BJ (cell line): ENCODE data around the gene RAB11FIP4. TPM values are rescaled to one million over a fixed set of nuclear protein-coding genes. Genes with fewer than 3 reads are reported as not detected.

Experiments
- CTCF ChIA-PET: fragments of 350-600 bp; formaldehyde crosslinking; extraction: SDS; loops from one replicate; lab custom pipeline; 2021; ENCODE audit warnings: antibody characterized with exemption, inconsistent platforms; lab: Yijun Ruan, JAX
- POLR2A ChIA-PET: fragments of 300-600 bp; sonication (Branson Sonifier 250); formaldehyde crosslinking; extraction: SDS; loops from one replicate; lab custom pipeline; 2021; ENCODE audit warnings: antibody characterized with exemption; lab: Charles Lee
- DNase-seq: peaks from one replicate; pipeline ENCODE4 v3.0.0-alpha.2; 2011; ENCODE audit warnings: low read depth
- H3K27me3 ChIP-seq: 2 replicates; pipeline ENCODE4 v1.6.0; 2011; ENCODE audit warnings: low read length; ENCODE audit not compliant: control insufficient read depth, insufficient read depth
- H3K36me3 ChIP-seq: 2 replicates; pipeline ENCODE4 v1.5.1; 2011; ENCODE audit warnings: low read length; ENCODE audit not compliant: control insufficient read depth, insufficient read depth
- H3K4me3 ChIP-seq: 2 replicates; pipeline ENCODE4 v1.5.1; 2011; ENCODE audit warnings: low read depth, mild to moderate bottlenecking, control low read depth, low read length
- polyA plus RNA-seq: library from polyadenylated mRNA; depleted of rRNA; stranded (reverse); fragments of >200 nt; gene quantifications from 2 replicates; pipeline ENCODE4 v1.2.3, GENCODE V29; 2011
- TF ChIP-seq, protein P1 (sequence below): IDR thresholded peaks from 2 replicates; pipeline ENCODE4 v1.5.1; 2011; ENCODE audit warnings: low read depth, mild to moderate bottlenecking, control low read depth, inconsistent platforms, low read length, moderate library complexity; ENCODE audit not compliant: insufficient read depth

RAB11FIP4 gene
- polyA plus RNA-seq, 1 experiment = 0.15 TPM

DNA sequence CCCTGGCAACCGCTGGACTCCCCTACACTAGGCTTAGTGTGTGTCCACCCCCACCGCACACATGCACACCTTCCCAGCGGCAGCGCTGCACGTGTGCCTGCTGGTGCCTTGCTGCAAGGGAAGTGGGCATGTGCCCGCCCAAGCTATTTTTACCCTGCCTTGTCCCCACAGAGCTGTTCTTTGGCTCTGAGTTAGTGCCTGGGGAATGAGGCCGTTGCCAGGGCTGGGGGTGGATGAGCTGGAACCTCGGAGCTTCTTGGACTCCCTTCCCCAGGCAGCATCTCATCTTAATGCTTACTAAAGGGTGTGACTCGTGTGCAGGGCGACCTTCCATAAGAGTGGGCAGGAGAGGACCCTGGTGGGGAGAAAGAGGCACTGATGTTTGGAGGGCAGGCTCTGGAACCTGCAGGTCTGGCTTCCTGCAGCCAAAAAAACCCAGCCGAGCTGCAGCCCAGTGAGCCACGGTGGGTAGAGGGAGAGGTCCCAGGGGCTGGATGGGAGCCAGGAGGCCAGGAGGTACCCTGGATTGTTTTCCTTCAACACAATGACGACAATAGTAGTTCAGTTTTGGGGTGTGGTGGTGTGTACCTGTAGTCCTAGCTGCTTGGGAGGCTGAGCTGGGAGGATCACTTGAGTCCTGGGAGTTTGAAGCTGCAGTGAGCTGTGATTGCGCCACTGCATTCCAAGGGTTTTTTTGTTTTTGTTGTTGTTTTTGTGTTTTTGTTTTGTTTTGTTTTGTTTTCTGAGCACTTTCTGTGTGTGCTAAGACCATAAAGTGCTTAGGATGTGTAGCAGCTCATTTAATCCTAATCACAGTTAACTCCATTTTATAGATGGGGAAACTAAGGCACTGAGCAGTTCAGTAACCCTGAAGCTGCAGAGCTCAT, 119.1 kb downstream of the RAB11FIP4 start:
- DNase-seq = no peak
- Histone ChIP-seq H3K36me3 (no peaks in the 10 kb centered on the region), H3K27me3 (peaks cover 7% of the 10 kb centered on the region), H3K4me3 (no peak overlapping the region)
- POLR2A ChIA-PET = no interaction called here
- CTCF ChIA-PET = interaction anchor here (0.9 to 2.5 kb wide), 4 partner anchors 12 to 74 kb away, joined by 3 to 8 read pairs (median 6); no protein-coding TSS in a partner anchor
- TF ChIP-seq, protein P1, sequence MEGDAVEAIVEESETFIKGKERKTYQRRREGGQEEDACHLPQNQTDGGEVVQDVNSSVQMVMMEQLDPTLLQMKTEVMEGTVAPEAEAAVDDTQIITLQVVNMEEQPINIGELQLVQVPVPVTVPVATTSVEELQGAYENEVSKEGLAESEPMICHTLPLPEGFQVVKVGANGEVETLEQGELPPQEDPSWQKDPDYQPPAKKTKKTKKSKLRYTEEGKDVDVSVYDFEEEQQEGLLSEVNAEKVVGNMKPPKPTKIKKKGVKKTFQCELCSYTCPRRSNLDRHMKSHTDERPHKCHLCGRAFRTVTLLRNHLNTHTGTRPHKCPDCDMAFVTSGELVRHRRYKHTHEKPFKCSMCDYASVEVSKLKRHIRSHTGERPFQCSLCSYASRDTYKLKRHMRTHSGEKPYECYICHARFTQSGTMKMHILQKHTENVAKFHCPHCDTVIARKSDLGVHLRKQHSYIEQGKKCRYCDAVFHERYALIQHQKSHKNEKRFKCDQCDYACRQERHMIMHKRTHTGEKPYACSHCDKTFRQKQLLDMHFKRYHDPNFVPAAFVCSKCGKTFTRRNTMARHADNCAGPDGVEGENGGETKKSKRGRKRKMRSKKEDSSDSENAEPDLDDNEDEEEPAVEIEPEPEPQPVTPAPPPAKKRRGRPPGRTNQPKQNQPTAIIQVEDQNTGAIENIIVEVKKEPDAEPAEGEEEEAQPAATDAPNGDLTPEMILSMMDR = no peak

DNA sequence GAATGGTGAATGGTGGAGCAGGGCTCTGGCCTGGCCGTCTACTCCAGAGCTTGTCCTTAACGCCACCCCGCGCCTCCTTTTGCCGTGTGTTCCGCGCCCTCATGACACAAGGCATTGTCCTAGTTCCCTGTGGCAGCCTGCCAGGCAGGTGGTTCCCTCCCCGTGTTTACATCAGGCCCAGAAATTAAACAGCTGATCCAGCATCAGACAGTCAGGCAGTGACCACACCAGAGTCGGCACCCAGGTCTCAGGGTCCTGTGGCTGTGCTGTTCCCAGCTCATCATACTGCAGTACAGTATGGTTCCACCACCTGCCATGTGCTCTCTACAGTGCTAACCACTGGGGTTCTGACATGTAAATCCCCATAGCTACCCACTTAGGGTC, 119.7 kb downstream of the RAB11FIP4 start:
- Histone ChIP-seq H3K4me3 (no peak overlapping the region), H3K27me3 (peaks cover 9% of the 10 kb centered on the region), H3K36me3 (no peaks in the 10 kb centered on the region)
- ChIA-PET CTCF (interaction anchor here (1.2 to 2.5 kb wide), 3 partner anchors 13 to 74 kb away, joined by 4 to 8 read pairs (median 8); no protein-coding TSS in a partner anchor), POLR2A (no interaction called here)
- no peak for DNase-seq
- TF ChIP-seq, protein P1 = no peak

DNA sequence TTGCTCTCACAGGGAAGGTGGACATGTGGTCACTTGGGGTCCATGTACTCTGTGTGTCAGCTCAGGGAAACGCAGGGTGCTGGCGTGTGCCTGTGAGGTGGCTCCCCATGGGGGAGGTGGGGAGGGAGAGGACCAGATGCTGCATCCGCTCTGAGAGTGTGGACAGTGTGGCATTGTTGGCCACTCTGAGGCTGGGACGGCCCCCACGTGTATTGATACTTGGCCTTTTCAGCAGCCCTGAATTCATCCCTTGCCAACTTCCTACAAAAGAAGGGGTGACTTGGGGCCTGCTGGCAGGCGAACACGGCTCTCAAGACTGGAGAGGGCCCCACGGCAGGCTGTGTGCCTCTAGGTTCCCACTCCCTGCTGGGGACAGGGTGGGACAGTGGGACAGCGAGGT, 120.1 kb downstream of the RAB11FIP4 start:
- ChIA-PET POLR2A (no interaction called here), CTCF (interaction anchor here (1.2 to 2.5 kb wide), 3 partner anchors 13 to 74 kb away, joined by 4 to 8 read pairs (median 8); no protein-coding TSS in a partner anchor)
- no peak for DNase-seq
- Histone ChIP-seq H3K4me3 (no peak overlapping the region), H3K27me3 (peaks cover 9% of the 10 kb centered on the region), H3K36me3 (no peaks in the 10 kb centered on the region)
- TF ChIP-seq, protein P1 = no peak

DNA sequence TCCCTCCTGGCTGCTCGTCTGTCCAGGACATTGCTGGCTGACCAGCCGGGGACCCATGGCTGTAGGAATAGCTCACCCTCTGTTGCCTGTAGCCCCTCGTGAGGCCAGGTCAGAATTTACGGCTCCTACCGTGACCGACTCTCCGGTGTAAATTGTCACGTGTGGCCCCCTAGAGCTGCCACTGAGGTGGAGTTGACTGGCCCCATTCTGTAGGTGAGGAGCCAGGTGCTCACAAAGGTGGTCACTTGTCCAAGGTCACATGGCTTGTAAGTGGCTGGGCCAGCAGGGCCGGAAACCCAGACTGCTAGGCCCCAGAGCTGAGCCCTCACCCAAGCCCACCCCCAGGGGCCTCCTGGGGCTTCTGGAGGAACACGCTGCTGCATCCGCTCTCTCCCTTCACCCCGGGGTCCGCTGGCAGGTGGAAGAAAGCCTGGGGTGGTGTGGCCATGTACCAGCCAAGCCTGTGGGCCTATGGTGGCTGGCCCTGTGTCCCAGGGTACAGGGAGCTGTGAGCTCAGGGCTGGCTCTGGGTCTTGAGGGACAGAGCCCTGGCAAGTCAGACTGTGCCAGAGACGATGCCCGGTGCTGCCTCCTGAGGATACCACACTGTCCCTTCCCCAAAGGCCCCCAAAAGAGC, 120.7 kb downstream of the RAB11FIP4 start:
- ChIA-PET POLR2A (no interaction called here), CTCF (interaction anchor here (0.7 to 2.5 kb wide), 6 partner anchors 13 to 75 kb away, joined by 3 to 8 read pairs (median 5); no protein-coding TSS in a partner anchor)
- TF ChIP-seq, protein P1 = no peak

DNA sequence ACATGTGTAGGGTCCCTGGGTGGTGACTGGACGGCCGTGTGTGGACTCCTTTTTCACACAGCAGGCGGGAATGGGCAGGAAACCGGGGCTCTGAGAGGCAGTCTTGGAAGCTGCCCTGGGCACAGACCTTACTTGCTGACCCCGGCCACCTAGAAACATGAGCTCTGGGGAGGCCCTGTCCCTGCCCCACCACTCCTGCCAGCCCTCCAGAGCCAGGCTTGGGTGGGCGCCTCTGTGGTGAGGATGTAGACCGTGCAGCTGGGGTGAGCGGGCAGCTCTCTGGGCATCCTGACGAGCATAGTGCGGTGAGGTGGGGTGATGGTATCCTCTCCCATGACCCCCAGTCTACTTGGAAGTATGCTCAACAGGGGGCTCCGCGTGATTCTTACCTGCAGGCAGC, 121.3 kb downstream of the RAB11FIP4 start:
- peaks cover 9% of the 10 kb centered on the region for H3K27me3 ChIP-seq

More for the DNA sequence above, 120.7 kb downstream of the RAB11FIP4 start:
- no peak for DNase-seq
- no peak overlapping the region for H3K4me3 ChIP-seq
- peaks cover 9% of the 10 kb centered on the region for H3K27me3 ChIP-seq
- H3K36me3 ChIP-seq = no peaks in the 10 kb centered on the region

More for the DNA sequence above, 121.3 kb downstream of the RAB11FIP4 start:
- ChIA-PET CTCF (interaction anchor here (0.7 to 2.5 kb wide), 4 partner anchors 12 to 75 kb away, joined by 3 to 8 read pairs (median 5); no protein-coding TSS in a partner anchor), POLR2A (no interaction called here)
- Histone ChIP-seq H3K36me3 (no peaks in the 10 kb centered on the region), H3K4me3 (no peak overlapping the region)
- no peak for DNase-seq
- TF ChIP-seq, protein P1 = no peak
